Tibial nerve (tissue), 4 donors: ENCODE measurements around the gene ADAM19.

Experiments
- EP300 ChIP-seq, 2 donors: sonication (generic); formaldehyde crosslinking; IDR thresholded peaks; one replicate each; pipeline ENCODE4 v1.6.1; 2017; ENCODE audit warnings: antibody characterized with exemption in 2 of 2, mild to moderate bottlenecking in 1 of 2
- POLR2A ChIP-seq, 2 donors: fragments of 450-650 bp; IDR thresholded peaks; one replicate each; pipeline ENCODE4 v1.6.1; 2017; ENCODE audit warnings: antibody characterized with exemption in 2 of 2, mild to moderate bottlenecking in 2 of 2, moderate library complexity in 2 of 2
- TF ChIP-seq, protein P1 (sequence below), 5 experiments: fragments of 200-600 bp in 3 of 5; fragments of 450-650 bp in 2 of 5; sonication (generic) in 3 of 5; IDR thresholded peaks; one replicate each; pipeline ENCODE4 v1.5.1; 2016 to 2019; ENCODE audit warnings: antibody characterized with exemption in 5 of 5, mild to moderate bottlenecking in 3 of 5, moderate library complexity in 2 of 5

DNA sequence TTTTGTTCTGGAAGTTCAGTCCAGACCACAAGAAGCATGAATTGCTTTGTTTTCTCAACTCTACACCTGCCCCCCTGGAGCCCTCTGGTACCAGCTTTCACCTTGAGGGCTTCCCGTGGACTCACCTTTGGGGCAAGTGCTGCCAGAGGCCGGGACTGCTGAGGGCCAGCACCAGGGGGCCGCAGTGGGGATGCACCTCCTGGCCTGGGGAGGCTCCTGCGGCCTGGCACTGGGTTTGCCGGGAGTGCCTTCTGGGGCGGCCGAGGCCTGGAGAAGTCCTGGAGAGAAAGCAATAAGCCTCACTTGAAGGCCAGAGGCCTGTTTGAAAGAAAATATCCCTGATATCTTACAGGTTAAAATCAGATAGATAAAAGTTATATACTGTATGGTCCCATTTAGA lies 93.9 kb downstream of the ADAM19 start:
- TF ChIP-seq, protein P1, sequence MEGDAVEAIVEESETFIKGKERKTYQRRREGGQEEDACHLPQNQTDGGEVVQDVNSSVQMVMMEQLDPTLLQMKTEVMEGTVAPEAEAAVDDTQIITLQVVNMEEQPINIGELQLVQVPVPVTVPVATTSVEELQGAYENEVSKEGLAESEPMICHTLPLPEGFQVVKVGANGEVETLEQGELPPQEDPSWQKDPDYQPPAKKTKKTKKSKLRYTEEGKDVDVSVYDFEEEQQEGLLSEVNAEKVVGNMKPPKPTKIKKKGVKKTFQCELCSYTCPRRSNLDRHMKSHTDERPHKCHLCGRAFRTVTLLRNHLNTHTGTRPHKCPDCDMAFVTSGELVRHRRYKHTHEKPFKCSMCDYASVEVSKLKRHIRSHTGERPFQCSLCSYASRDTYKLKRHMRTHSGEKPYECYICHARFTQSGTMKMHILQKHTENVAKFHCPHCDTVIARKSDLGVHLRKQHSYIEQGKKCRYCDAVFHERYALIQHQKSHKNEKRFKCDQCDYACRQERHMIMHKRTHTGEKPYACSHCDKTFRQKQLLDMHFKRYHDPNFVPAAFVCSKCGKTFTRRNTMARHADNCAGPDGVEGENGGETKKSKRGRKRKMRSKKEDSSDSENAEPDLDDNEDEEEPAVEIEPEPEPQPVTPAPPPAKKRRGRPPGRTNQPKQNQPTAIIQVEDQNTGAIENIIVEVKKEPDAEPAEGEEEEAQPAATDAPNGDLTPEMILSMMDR (IDR thresholded peaks at IDR 0.05), result no peak
- no peak for TF ChIP-seq POLR2A (IDR thresholded peaks at IDR 0.05)
- no peak for TF ChIP-seq EP300 (IDR thresholded peaks at IDR 0.05)
